Fibroblast of skin of left quadriceps (primary cell): ENCODE results near the gene PRAMEF13.
"Not testable (repeated sequence)": the region's sequence is repeated elsewhere in the genome, so short reads cannot be mapped to it uniquely, and the experiment has no call there.

Experiments used
- DNase-seq, 2 experiments: peaks; one replicate each; pipeline ENCODE4 v3.0.0-alpha.2; 2013; ENCODE audit warnings: low read depth in 2 of 2

Gene PRAMEF13

GRCh38 chr1:13165531-13165930 is 35.7 kb downstream of the PRAMEF13 start, which contains the start of gene HNRNPCL4:
TSS of gene HNRNPCL4 (minus strand) at chr1:13165631. CDS start at chr1:13165467, 164 bp downstream.
- not testable (repeated sequence) for DNase-seq

GRCh38 chr1:13155909-13156308 is 45.3 kb downstream of the PRAMEF13 start, which contains the start of gene PRAMEF26:
TSS of gene PRAMEF26 (minus strand) at chr1:13156009. CDS start at chr1:13153095, 2,914 bp downstream.
- DNase-seq: not testable (repeated sequence)
